HCT116 (cell line): ENCODE results near the gene PLOD2. TPM values are rescaled to one million over a fixed set of nuclear protein-coding genes. Genes with fewer than 3 reads are reported as not detected.

Experiments used
- ATAC-seq: fragments of 200-7000 bp; cut with Tn5 transposase; 2 replicates; pipeline ENCODE4 v1.9.1; 2020; ENCODE audit warnings: mild to moderate bottlenecking, moderate library complexity
- BruUV-seq: library from RNA; stranded (reverse); fragments of 400-500 nt; replicated peaks from 2 replicates; lab custom pipeline; 2021; lab: Mats Ljungman, UMichigan
- CTCF ChIA-PET: fragments of 300-600 bp; sonication (Branson Sonifier 250); formaldehyde crosslinking; loops from one replicate; lab custom pipeline; 2021; ENCODE audit warnings: antibody characterized with exemption; lab: Charles Lee
- POLR2A ChIA-PET: fragments of 300-600, 350-600 bp; sonication (Branson Sonifier 250); formaldehyde crosslinking; loops from one replicate; lab custom pipeline; 2021; ENCODE audit warnings: antibody characterized with exemption; lab: Charles Lee
- RAD21 ChIA-PET, 2 experiments: fragments of 300-600 bp; sonication (Branson Sonifier 250); formaldehyde crosslinking; loops; one replicate each; lab custom pipeline; 2023; ENCODE audit warnings: low total read pairs in 2 of 2; ENCODE audit not compliant: uncharacterized antibody in 2 of 2, unreplicated experiment in 2 of 2, low non-redundant PET in 1 of 2; lab: Charles Lee
- DNase-seq: peaks from one replicate; pipeline ENCODE4 v3.0.0-alpha.2; 2010; ENCODE audit warnings: low read depth, low spot score
- H2AFZ ChIP-seq: fragments of 200-600 bp; shearing (Covaris generic), sonication (generic); 2 replicates; pipeline ENCODE4 v1.6.1; 2017; ENCODE audit warnings: low read depth, mixed run types, mixed read lengths, antibody characterized with exemption, low read length; ENCODE audit not compliant: poor library complexity, severe bottlenecking
- H3K27ac ChIP-seq: 2 replicates; pipeline ENCODE4 v1.5.1; 2012; ENCODE audit warnings: low read depth, low read length
- H3K27me3 ChIP-seq: fragments of 200-600 bp; sonication (generic); 2 replicates; pipeline ENCODE4 v1.6.1; 2016; ENCODE audit warnings: mixed run types, low read length, mixed read lengths; ENCODE audit not compliant: insufficient read depth
- H3K36me3 ChIP-seq, 2 experiments: fragments of 200-500 bp in 1 of 2; fragments of 200-600 bp in 1 of 2; sonication (Bioruptor generic) in 1 of 2; sonication (generic) in 1 of 2; 2 replicates each; pipeline versions ENCODE4 v1.5.1 to v1.6.1; 2014 to 2016; ENCODE audit warnings: low read length in 2 of 2, inconsistent platforms in 1 of 2, mixed read lengths in 1 of 2, mixed run types in 1 of 2; ENCODE audit not compliant: insufficient read depth in 2 of 2, control insufficient read depth in 1 of 2
- H3K4me1 ChIP-seq, 2 experiments: fragments of 200-600 bp in 1 of 2; sonication (generic) in 1 of 2; 2 replicates each; pipeline versions ENCODE4 v1.5.1 to v1.6.1; 2012 to 2017; ENCODE audit warnings: low read length in 2 of 2, inconsistent platforms in 1 of 2, mild to moderate bottlenecking in 1 of 2, mixed read lengths in 1 of 2, mixed run types in 1 of 2, moderate library complexity in 1 of 2; ENCODE audit not compliant: insufficient read depth in 2 of 2, control insufficient read depth in 1 of 2
- H3K4me2 ChIP-seq: fragments of 200-600 bp; sonication (generic); 2 replicates; pipeline ENCODE4 v1.6.1; 2017; ENCODE audit warnings: mixed run types, low read length, mixed read lengths
- H3K4me3 ChIP-seq, 2 experiments: fragments of 200-600 bp in 1 of 2; sonication (generic) in 1 of 2; replicated peaks in 1 of 2; 2 replicates each; pipeline ENCODE4 v1.5.1; 2011 to 2016; ENCODE audit warnings: low read length in 2 of 2, control low read depth in 1 of 2, low read depth in 1 of 2, mild to moderate bottlenecking in 1 of 2, mixed read lengths in 1 of 2, mixed run types in 1 of 2
- H3K79me2 ChIP-seq: fragments of 200-600 bp; sonication (generic); 2 replicates; pipeline ENCODE4 v1.6.1; 2017; ENCODE audit warnings: mild to moderate bottlenecking, mixed run types, low read length, moderate library complexity, mixed read lengths; ENCODE audit not compliant: insufficient read depth
- H3K9ac ChIP-seq: fragments of 200-600 bp; sonication (generic); 2 replicates; pipeline ENCODE4 v1.6.1; 2016; ENCODE audit warnings: low read length, mixed read lengths
- H3K9me2 ChIP-seq: fragments of 200-600 bp; sonication (generic), shearing (Covaris generic); 2 replicates; pipeline ENCODE4 v1.6.1; 2017; ENCODE audit warnings: mixed run types, mild to moderate bottlenecking, moderate library complexity; ENCODE audit not compliant: insufficient read depth
- H3K9me3 ChIP-seq, 2 experiments: fragments of 200-500 bp in 1 of 2; fragments of 200-600 bp in 1 of 2; sonication (Bioruptor generic) in 1 of 2; sonication (generic) in 1 of 2; 2 replicates each; pipeline ENCODE4 v1.6.1; 2014 to 2017; ENCODE audit warnings: low read length in 2 of 2, mixed read lengths in 2 of 2, inconsistent platforms in 1 of 2, low read depth in 1 of 2, mild to moderate bottlenecking in 1 of 2, mixed run types in 1 of 2, moderate library complexity in 1 of 2; ENCODE audit not compliant: control insufficient read depth in 1 of 2, insufficient read depth in 1 of 2
- H4K20me1 ChIP-seq: fragments of 200-600 bp; sonication (generic), shearing (Covaris generic); 2 replicates; pipeline ENCODE4 v1.6.1; 2017; ENCODE audit warnings: mixed run types, mild to moderate bottlenecking, moderate library complexity; ENCODE audit not compliant: insufficient read depth
- CBX3 ChIP-seq: IDR thresholded peaks from 2 replicates; pipeline ENCODE4 v1.6.1; 2012; ENCODE audit warnings: low read depth
- CEBPB ChIP-seq: IDR thresholded peaks from 2 replicates; pipeline ENCODE4 v1.6.1; 2012; ENCODE audit warnings: low read depth
- EGR1 ChIP-seq: IDR thresholded peaks from 2 replicates; pipeline ENCODE4 v1.6.1; 2012; ENCODE audit warnings: low read depth
- ELF1 ChIP-seq: IDR thresholded peaks from 2 replicates; pipeline ENCODE4 v1.6.1; 2012; ENCODE audit warnings: low read depth, borderline replicate concordance
- EZH2 ChIP-seq: fragments of 200-600 bp; sonication (generic); IDR thresholded peaks from 2 replicates; pipeline ENCODE4 v1.6.1; 2017; ENCODE audit warnings: antibody characterized with exemption, mixed run types
- FOSL1 ChIP-seq: IDR thresholded peaks from 2 replicates; pipeline ENCODE4 v1.6.1; 2012; ENCODE audit warnings: low read depth
- JUND ChIP-seq: IDR thresholded peaks from 2 replicates; pipeline ENCODE4 v1.6.1; 2012
- POLR2A ChIP-seq: IDR thresholded peaks from 2 replicates; pipeline ENCODE4 v1.7.0; 2011; ENCODE audit warnings: borderline replicate concordance; ENCODE audit not compliant: insufficient read depth, insufficient read length; ENCODE audit errors: extremely low read depth
- RAD21 ChIP-seq: IDR thresholded peaks from 2 replicates; pipeline ENCODE4 v1.6.1; 2012; ENCODE audit warnings: low read depth, mild to moderate bottlenecking
- SRF ChIP-seq: IDR thresholded peaks from 2 replicates; pipeline ENCODE4 v1.6.1; 2012; ENCODE audit warnings: low read depth
- TCF7L2 ChIP-seq: IDR thresholded peaks from 2 replicates; pipeline ENCODE4 v1.7.0; 2011; ENCODE audit warnings: borderline replicate concordance, inconsistent platforms; ENCODE audit not compliant: insufficient read depth, insufficient read length; ENCODE audit errors: extremely low read depth
- ZNF274 ChIP-seq: fragments of 200-500 bp; sonication (Bioruptor generic); IDR thresholded peaks from 2 replicates; pipeline ENCODE4 v1.6.1; 2014; ENCODE audit warnings: mild to moderate bottlenecking, low read depth, low read length, inconsistent platforms
- intact Hi-C: fragments of 100-400 bp; cut with micrococcal nuclease; formaldehyde crosslinking; loops from 2 replicates; pipeline ENCODE4 v1.10.0; 2022
- total RNA-seq: library from RNA; stranded (reverse); gene quantifications from one replicate; pipeline ENCODE4 v1.2.1, GENCODE V29; 2021; ENCODE audit not compliant: unreplicated experiment
- TF ChIP-seq, protein P1 (sequence below): IDR thresholded peaks from 2 replicates; pipeline ENCODE4 v1.6.1; 2012
- TF ChIP-seq, protein P2 (sequence below): IDR thresholded peaks from 2 replicates; pipeline ENCODE4 v1.6.1; 2011; ENCODE audit warnings: mild to moderate bottlenecking, low read length, moderate library complexity; ENCODE audit not compliant: insufficient replicate concordance; ENCODE audit errors: extremely low read depth
- TF ChIP-seq, protein P3 (sequence below): IDR thresholded peaks from 2 replicates; pipeline ENCODE4 v1.6.1; 2012; ENCODE audit warnings: low read depth
- TF ChIP-seq, protein P4 (sequence below): IDR thresholded peaks from 2 replicates; pipeline ENCODE4 v1.6.1; 2012

The PLOD2 gene
- total RNA-seq, 1 experiment from 2014 or later: 25.8 TPM

DNA sequence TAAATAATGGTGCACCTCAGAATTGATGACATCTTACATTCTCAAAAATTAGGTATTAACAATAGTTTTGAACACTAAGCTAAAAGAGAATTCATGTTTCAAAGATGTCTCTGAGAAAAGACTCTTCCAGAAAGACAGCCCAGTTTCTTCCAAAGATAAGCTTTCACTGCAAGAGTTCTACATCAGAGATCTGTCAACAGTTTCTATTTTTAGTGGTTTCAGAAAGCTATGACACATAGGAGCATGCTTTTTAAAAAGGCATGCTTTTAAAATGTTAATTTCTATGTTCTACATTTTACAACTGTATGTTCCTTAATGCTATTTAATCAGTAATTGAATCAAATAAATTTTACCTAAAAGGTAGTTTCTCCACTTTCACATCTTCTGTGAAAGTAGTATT lies 88.2 kb downstream of the PLOD2 start:
- POLR2A ChIA-PET: no interaction called here
- no peaks in the 10 kb centered on the region for H3K9me2 ChIP-seq
- intact Hi-C loops: no loop called here
- BruUV-seq: no TSS peak
- H2AFZ ChIP-seq: no peak overlapping the region
- no peaks in the 10 kb centered on the region for H3K4me1 ChIP-seq
- ATAC-seq: no peak
- H3K9me3 ChIP-seq: no peaks in the 10 kb centered on the region
- TF ChIP-seq ELF1 (no peak), CEBPB (no peak), CBX3 (no peak), SRF (no peak), TCF7L2 (no peak), ZNF274 (no peak), EZH2 (no peak), POLR2A (no peak), EGR1 (no peak)
- TF ChIP-seq, protein P1, sequence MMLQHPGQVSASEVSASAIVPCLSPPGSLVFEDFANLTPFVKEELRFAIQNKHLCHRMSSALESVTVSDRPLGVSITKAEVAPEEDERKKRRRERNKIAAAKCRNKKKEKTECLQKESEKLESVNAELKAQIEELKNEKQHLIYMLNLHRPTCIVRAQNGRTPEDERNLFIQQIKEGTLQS: no peak
- TF ChIP-seq, all 23 proteins: peak for 0
- no peak overlapping the region for H3K4me3 ChIP-seq
- no peak overlapping the region for H3K27ac ChIP-seq
- ChIA-PET CTCF (interaction anchor here (0.7 kb wide), 1 partner anchor 117 kb away, joined by 5 read pairs; no protein-coding TSS in a partner anchor), RAD21 (no interaction called here)
- no peak for DNase-seq
- H3K79me2 ChIP-seq: no peaks in the 10 kb centered on the region
- no peaks in the 10 kb centered on the region for H3K36me3 ChIP-seq
- no peaks in the 10 kb centered on the region for H4K20me1 ChIP-seq
- no peak overlapping the region for H3K4me2 ChIP-seq
- no peak overlapping the region for H3K9ac ChIP-seq
- H3K27me3 ChIP-seq: no peaks in the 10 kb centered on the region

DNA sequence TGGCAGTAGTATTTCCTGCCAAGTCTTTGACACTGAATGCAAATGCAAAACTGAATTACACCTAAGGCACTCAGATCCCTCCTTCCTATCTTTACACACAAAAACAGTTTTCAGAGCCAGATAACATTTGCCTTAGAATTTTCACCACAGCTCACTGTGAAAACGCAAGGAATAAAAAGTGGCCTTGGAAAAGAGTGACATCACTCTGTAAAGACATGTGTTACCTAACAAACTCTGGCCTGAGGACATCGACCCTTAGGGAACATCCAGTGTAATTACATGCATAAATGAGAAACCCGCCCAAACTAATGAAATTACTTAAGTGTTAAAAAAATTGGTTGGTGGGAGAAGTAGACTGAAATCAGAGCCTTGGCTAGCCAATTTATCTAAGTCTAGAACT lies 88.9 kb downstream of the PLOD2 start:
- DNase-seq: no peak
- no peak overlapping the region for H3K4me2 ChIP-seq
- no TSS peak for BruUV-seq
- no peaks in the 10 kb centered on the region for H3K9me3 ChIP-seq
- no peaks in the 10 kb centered on the region for H3K79me2 ChIP-seq
- no peak for ATAC-seq
- CTCF ChIA-PET: interaction anchor here (0.9 to 1.2 kb wide), 2 partner anchors 12 to 506 kb away, joined by 3 read pairs; no protein-coding TSS in a partner anchor
- H3K4me3 ChIP-seq: no peak overlapping the region
- intact Hi-C loops: no loop called here
- no peak overlapping the region for H2AFZ ChIP-seq
- no peaks in the 10 kb centered on the region for H3K9me2 ChIP-seq
- H4K20me1 ChIP-seq: no peaks in the 10 kb centered on the region
- no peaks in the 10 kb centered on the region for H3K4me1 ChIP-seq
- no peaks in the 10 kb centered on the region for H3K27me3 ChIP-seq
- no peaks in the 10 kb centered on the region for H3K36me3 ChIP-seq
- RAD21 ChIA-PET: no interaction called here
- no peak overlapping the region for H3K9ac ChIP-seq
- no peak overlapping the region for H3K27ac ChIP-seq
- POLR2A ChIA-PET: no interaction called here
- TF ChIP-seq, protein P2, sequence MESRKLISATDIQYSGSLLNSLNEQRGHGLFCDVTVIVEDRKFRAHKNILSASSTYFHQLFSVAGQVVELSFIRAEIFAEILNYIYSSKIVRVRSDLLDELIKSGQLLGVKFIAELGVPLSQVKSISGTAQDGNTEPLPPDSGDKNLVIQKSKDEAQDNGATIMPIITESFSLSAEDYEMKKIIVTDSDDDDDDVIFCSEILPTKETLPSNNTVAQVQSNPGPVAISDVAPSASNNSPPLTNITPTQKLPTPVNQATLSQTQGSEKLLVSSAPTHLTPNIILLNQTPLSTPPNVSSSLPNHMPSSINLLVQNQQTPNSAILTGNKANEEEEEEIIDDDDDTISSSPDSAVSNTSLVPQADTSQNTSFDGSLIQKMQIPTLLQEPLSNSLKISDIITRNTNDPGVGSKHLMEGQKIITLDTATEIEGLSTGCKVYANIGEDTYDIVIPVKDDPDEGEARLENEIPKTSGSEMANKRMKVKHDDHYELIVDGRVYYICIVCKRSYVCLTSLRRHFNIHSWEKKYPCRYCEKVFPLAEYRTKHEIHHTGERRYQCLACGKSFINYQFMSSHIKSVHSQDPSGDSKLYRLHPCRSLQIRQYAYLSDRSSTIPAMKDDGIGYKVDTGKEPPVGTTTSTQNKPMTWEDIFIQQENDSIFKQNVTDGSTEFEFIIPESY: no peak
- TF ChIP-seq, protein P3, sequence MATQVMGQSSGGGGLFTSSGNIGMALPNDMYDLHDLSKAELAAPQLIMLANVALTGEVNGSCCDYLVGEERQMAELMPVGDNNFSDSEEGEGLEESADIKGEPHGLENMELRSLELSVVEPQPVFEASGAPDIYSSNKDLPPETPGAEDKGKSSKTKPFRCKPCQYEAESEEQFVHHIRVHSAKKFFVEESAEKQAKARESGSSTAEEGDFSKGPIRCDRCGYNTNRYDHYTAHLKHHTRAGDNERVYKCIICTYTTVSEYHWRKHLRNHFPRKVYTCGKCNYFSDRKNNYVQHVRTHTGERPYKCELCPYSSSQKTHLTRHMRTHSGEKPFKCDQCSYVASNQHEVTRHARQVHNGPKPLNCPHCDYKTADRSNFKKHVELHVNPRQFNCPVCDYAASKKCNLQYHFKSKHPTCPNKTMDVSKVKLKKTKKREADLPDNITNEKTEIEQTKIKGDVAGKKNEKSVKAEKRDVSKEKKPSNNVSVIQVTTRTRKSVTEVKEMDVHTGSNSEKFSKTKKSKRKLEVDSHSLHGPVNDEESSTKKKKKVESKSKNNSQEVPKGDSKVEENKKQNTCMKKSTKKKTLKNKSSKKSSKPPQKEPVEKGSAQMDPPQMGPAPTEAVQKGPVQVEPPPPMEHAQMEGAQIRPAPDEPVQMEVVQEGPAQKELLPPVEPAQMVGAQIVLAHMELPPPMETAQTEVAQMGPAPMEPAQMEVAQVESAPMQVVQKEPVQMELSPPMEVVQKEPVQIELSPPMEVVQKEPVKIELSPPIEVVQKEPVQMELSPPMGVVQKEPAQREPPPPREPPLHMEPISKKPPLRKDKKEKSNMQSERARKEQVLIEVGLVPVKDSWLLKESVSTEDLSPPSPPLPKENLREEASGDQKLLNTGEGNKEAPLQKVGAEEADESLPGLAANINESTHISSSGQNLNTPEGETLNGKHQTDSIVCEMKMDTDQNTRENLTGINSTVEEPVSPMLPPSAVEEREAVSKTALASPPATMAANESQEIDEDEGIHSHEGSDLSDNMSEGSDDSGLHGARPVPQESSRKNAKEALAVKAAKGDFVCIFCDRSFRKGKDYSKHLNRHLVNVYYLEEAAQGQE: no peak
- TF ChIP-seq RAD21 (no peak), CEBPB (no peak), ZNF274 (no peak), FOSL1 (no peak), JUND (no peak), ELF1 (no peak)
- TF ChIP-seq, protein P4, sequence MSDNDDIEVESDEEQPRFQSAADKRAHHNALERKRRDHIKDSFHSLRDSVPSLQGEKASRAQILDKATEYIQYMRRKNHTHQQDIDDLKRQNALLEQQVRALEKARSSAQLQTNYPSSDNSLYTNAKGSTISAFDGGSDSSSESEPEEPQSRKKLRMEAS: no peak
- TF ChIP-seq, protein P1: no peak
